ENCODE results near the gene ARHGAP28. TPM values are rescaled to one million over a fixed set of nuclear protein-coding genes. Genes with fewer than 3 reads are reported as not detected.

Gene ARHGAP28
- total RNA-seq, 1 donor from 2014 or later = 1.5 TPM

GRCh38 chr18:6733758-6734157 is 4.2 kb downstream of the ARHGAP28 start:
- no peak for DNase-seq
- Histone ChIP-seq H3K27ac (replicated peaks) (no peak overlapping the region), H3K27me3 (ENCODE audit: low read depth) (no peaks in the 10 kb centered on the region), H3K9me3 (replicated peaks) (no peaks in the 10 kb centered on the region), H3K4me1 (peaks cover 15% of the 10 kb centered on the region), H3K36me3 (no peaks in the 10 kb centered on the region), H3K4me3 (no peak overlapping the region)
- intact Hi-C loops (cut with micrococcal nuclease) = loop anchor here (10.0 kb wide), 1 partner anchor 141 kb away; no protein-coding TSS in a partner anchor
- TF ChIP-seq, protein P1, sequence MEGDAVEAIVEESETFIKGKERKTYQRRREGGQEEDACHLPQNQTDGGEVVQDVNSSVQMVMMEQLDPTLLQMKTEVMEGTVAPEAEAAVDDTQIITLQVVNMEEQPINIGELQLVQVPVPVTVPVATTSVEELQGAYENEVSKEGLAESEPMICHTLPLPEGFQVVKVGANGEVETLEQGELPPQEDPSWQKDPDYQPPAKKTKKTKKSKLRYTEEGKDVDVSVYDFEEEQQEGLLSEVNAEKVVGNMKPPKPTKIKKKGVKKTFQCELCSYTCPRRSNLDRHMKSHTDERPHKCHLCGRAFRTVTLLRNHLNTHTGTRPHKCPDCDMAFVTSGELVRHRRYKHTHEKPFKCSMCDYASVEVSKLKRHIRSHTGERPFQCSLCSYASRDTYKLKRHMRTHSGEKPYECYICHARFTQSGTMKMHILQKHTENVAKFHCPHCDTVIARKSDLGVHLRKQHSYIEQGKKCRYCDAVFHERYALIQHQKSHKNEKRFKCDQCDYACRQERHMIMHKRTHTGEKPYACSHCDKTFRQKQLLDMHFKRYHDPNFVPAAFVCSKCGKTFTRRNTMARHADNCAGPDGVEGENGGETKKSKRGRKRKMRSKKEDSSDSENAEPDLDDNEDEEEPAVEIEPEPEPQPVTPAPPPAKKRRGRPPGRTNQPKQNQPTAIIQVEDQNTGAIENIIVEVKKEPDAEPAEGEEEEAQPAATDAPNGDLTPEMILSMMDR (IDR thresholded peaks at IDR 0.05; ENCODE audit: borderline replicate concordance) = no peak

GRCh38 chr18:6734726-6735430 is 5.4 kb downstream of the ARHGAP28 start:
- TF ChIP-seq, protein P1 (IDR thresholded peaks at IDR 0.05; ENCODE audit: borderline replicate concordance) = no peak
- H3K4me1 ChIP-seq = peaks cover 9% of the 10 kb centered on the region
- no peaks in the 10 kb centered on the region for H3K9me3 ChIP-seq (replicated peaks)
- H3K36me3 ChIP-seq = no peaks in the 10 kb centered on the region
- no peak for DNase-seq
- H3K4me3 ChIP-seq = no peak overlapping the region
- intact Hi-C loops (cut with micrococcal nuclease) = loop anchor here (10.0 kb wide), 1 partner anchor 140 kb away; no protein-coding TSS in a partner anchor
- H3K27ac ChIP-seq (replicated peaks) = no peak overlapping the region
- H3K27me3 ChIP-seq (ENCODE audit: low read depth) = no peaks in the 10 kb centered on the region

DNA sequence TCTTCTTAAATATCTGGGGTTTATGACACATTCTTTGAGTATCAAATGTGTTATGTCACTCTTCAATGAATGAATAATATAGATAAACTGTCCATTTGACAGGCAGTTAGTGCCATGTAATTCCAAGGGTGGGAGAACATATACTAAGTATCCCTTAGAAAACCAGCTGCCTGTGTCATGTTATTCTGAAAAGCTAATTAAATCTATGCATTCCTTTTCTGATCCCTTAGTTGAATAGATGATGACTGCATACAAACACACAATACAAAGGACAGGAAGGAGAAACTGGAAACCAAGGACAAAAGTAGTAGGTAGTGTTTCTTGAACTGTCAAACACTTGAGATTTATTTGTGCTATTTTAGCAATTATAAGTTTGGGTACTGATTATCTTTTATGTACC is 8.3 kb downstream of the ARHGAP28 start:
- TF ChIP-seq, protein P1 (IDR thresholded peaks at IDR 0.05; ENCODE audit: borderline replicate concordance) = no peak
- intact Hi-C loops (cut with micrococcal nuclease) = loop anchor here (10.0 kb wide), 1 partner anchor 137 kb away; no protein-coding TSS in a partner anchor
- Histone ChIP-seq H3K4me1 (peaks cover 10% of the 10 kb centered on the region), H3K36me3 (no peaks in the 10 kb centered on the region), H3K4me3 (no peak overlapping the region), H3K9me3 (replicated peaks) (no peaks in the 10 kb centered on the region), H3K27ac (replicated peaks) (no peak overlapping the region), H3K27me3 (ENCODE audit: low read depth) (no peaks in the 10 kb centered on the region)
- DNase-seq = no peak

DNA sequence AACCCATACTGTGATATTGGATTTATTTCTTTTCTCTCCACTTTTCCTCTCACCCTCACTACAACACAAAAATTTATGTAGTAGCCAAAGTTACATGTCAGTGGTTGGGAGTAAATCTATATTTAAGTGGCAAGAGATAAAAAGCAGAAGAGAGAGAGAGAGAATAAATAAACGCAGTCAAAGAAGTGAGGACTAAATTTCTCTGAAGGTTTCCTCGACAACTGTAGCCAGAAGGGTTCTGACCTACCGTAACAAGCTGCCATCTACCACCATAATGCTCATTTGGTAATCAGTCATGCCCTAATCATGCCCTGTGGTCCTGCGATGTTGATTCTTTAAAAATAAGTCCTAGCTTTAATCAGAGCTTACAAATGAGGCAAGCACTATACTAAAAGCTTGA is 9.1 kb downstream of the ARHGAP28 start:
- H3K4me3 ChIP-seq = no peak overlapping the region
- TF ChIP-seq, protein P1 (IDR thresholded peaks at IDR 0.05; ENCODE audit: borderline replicate concordance) = no peak
- H3K27ac ChIP-seq (replicated peaks) = no peak overlapping the region
- H3K9me3 ChIP-seq (replicated peaks) = no peaks in the 10 kb centered on the region
- DNase-seq = no peak
- peaks cover 10% of the 10 kb centered on the region for H3K4me1 ChIP-seq
- H3K36me3 ChIP-seq = no peaks in the 10 kb centered on the region
- H3K27me3 ChIP-seq (ENCODE audit: low read depth) = no peaks in the 10 kb centered on the region
- intact Hi-C loops (cut with micrococcal nuclease) = loop anchor here (10.0 kb wide), 1 partner anchor 136 kb away; no protein-coding TSS in a partner anchor

- Histone ChIP-seq H3K4me3 (no peak overlapping the region), H3K9me3 (replicated peaks) (no peaks in the 10 kb centered on the region), H3K4me1 (peaks cover 10% of the 10 kb centered on the region), H3K36me3 (no peaks in the 10 kb centered on the region), H3K27ac (replicated peaks) (no peak overlapping the region), H3K27me3 (ENCODE audit: low read depth) (no peaks in the 10 kb centered on the region)
- TF ChIP-seq, protein P1 (IDR thresholded peaks at IDR 0.05; ENCODE audit: borderline replicate concordance) = no peak
- no peak for DNase-seq
- intact Hi-C loops (cut with micrococcal nuclease) = loop anchor here (5.0 kb wide), 1 partner anchor 56 kb away; no protein-coding TSS in a partner anchor
Measured at GRCh38 chr18:6741232-6741663, 11.7 kb downstream of the ARHGAP28 start.
